Sigmoid colon (tissue), 7 donors: ENCODE data around the gene ATP2B2. TPM values are rescaled to one million over a fixed set of nuclear protein-coding genes. Genes with fewer than 3 reads are reported as not detected.

Experiments
- DNase-seq: peaks from one replicate; pipeline ENCODE4 v3.0.0-alpha.2; 2019
- H3K27ac ChIP-seq, 4 donors: fragments of 200-600 bp; sonication (generic); one replicate each; pipeline ENCODE4 v1.5.1; 2016 to 2019; ENCODE audit warnings: mild to moderate bottlenecking in 1 of 4
- H3K27me3 ChIP-seq, 3 donors: fragments of 200-600 bp; sonication (generic); one replicate each; pipeline ENCODE4 v1.5.1; 2019; ENCODE audit warnings: mild to moderate bottlenecking in 1 of 3
- H3K36me3 ChIP-seq, 4 donors: fragments of 200-600 bp; sonication (generic); one replicate each; pipeline ENCODE4 v1.5.1; 2016 to 2019
- H3K4me1 ChIP-seq, 4 donors: fragments of 200-600 bp; sonication (generic); one replicate each; pipeline ENCODE4 v1.5.1; 2017 to 2019
- H3K4me3 ChIP-seq, 4 donors: fragments of 200-600 bp; sonication (generic); one replicate each; pipeline ENCODE4 v1.5.1; 2017 to 2019; ENCODE audit warnings: mild to moderate bottlenecking in 2 of 4, moderate library complexity in 1 of 4
- H3K9me3 ChIP-seq, 4 donors: fragments of 200-600 bp in 3 of 4; sonication (generic) in 3 of 4; one replicate each; pipeline versions ENCODE4 v1.5.1 to v1.6.1; 2013 to 2019
- CTCF ChIP-seq, 4 experiments: fragments of 450-650 bp in 3 of 4; fragments of 200-600 bp in 1 of 4; IDR thresholded peaks; one replicate each; pipeline ENCODE4 v1.5.1; 2016 to 2019; ENCODE audit warnings: antibody characterized with exemption in 4 of 4, mild to moderate bottlenecking in 3 of 4, moderate library complexity in 2 of 4
- EP300 ChIP-seq, 4 donors: sonication (generic); formaldehyde crosslinking; IDR thresholded peaks; one replicate each; pipeline ENCODE4 v1.6.1; 2017; ENCODE audit warnings: antibody characterized with exemption in 4 of 4
- POLR2A ChIP-seq, 2 donors: fragments of 450-650 bp; IDR thresholded peaks; one replicate each; pipeline ENCODE4 v1.6.1; 2016; ENCODE audit warnings: antibody characterized with exemption in 2 of 2, mild to moderate bottlenecking in 2 of 2, moderate library complexity in 2 of 2
- POLR2AphosphoS5 ChIP-seq, 4 donors: sonication (generic); formaldehyde crosslinking; IDR thresholded peaks; one replicate each; pipeline ENCODE4 v1.6.1; 2017; ENCODE audit warnings: antibody characterized with exemption in 4 of 4
- WGBS, 2 donors: extraction: QIAGEN DNeasy Blood & Tissue Kit; methylation state at CpG; one replicate each; pipeline ENCODE4 v1.1.7; 2013; 5-methylcytosine and 5-hydroxymethylcytosine counted together
- intact Hi-C: fragments of 100-400 bp; cut with DNase I; formaldehyde crosslinking; loops from one replicate; pipeline ENCODE4 v1.15.1; 2023
- polyA plus RNA-seq, 3 donors: library from polyadenylated mRNA; stranded (reverse); fragments of 200-250 nt; gene quantifications; one replicate each; pipeline ENCODE4 v1.2.3, GENCODE V29; 2013
- total RNA-seq, 4 donors: library from RNA; depleted of rRNA; stranded (reverse); fragments of >200 nt; gene quantifications; one replicate each; pipeline ENCODE4 v1.1.0, GENCODE V29; 2016
- donor health status: healthy with polysubstance abuse.
- donor health status: Bipolar disorder and iron deficiency.
- donor health status: healthy.

Gene ATP2B2
- total and polyA plus RNA-seq, 7 donors, result under 0.01 to 0.83 (median 0.23) TPM; not detected in 3

GRCh38 chr3:10365791-10366190 is 139.6 kb downstream of the ATP2B2 start:
- no peak overlapping the region for H3K27ac ChIP-seq
- no peak overlapping the region for H3K4me3 ChIP-seq
- H3K9me3 ChIP-seq, result no peaks in the 10 kb centered on the region
- H3K27me3 ChIP-seq, result no peaks in the 10 kb centered on the region
- intact Hi-C loops, result no loop called here
- TF ChIP-seq EP300 (IDR thresholded peaks at IDR 0.05) (no peak), CTCF (IDR thresholded peaks at IDR 0.05) (no peak), POLR2AphosphoS5 (IDR thresholded peaks at IDR 0.05) (no peak), POLR2A (IDR thresholded peaks at IDR 0.05) (no peak)
- no peaks in the 10 kb centered on the region for H3K36me3 ChIP-seq
- H3K4me1 ChIP-seq, result no peaks in the 10 kb centered on the region
- WGBS, 2 donors, result 67 to 70% methylated on average over 6 of the region's 6 CpGs
- DNase-seq, result no peak

GRCh38 chr3:10365316-10365715 is 140.1 kb downstream of the ATP2B2 start:
- Histone ChIP-seq H3K27ac (no peak overlapping the region), H3K4me3 (no peak overlapping the region), H3K27me3 (no peaks in the 10 kb centered on the region), H3K9me3 (no peaks in the 10 kb centered on the region), H3K36me3 (no peaks in the 10 kb centered on the region), H3K4me1 (no peaks in the 10 kb centered on the region)
- TF ChIP-seq POLR2AphosphoS5 (IDR thresholded peaks at IDR 0.05) (no peak), POLR2A (IDR thresholded peaks at IDR 0.05) (no peak), CTCF (IDR thresholded peaks at IDR 0.05) (no peak), EP300 (IDR thresholded peaks at IDR 0.05) (no peak)
- DNase-seq, result no peak
- intact Hi-C loops, result no loop called here
- 85 to 86% methylated on average over 6 of the region's 6 CpGs for WGBS, 2 donors

- intact Hi-C loops, result no loop called here
- TF ChIP-seq CTCF (IDR thresholded peaks at IDR 0.05) (no peak), EP300 (IDR thresholded peaks at IDR 0.05) (no peak), POLR2A (IDR thresholded peaks at IDR 0.05) (no peak), POLR2AphosphoS5 (IDR thresholded peaks at IDR 0.05) (no peak)
Measured at GRCh38 chr3:10364806-10365205, 140.6 kb downstream of the ATP2B2 start.

GRCh38 chr3:10363935-10364334 is 141.5 kb downstream of the ATP2B2 start:
- no peaks in the 10 kb centered on the region for H3K9me3 ChIP-seq
- TF ChIP-seq POLR2AphosphoS5 (IDR thresholded peaks at IDR 0.05) (no peak), CTCF (IDR thresholded peaks at IDR 0.05) (no peak), POLR2A (IDR thresholded peaks at IDR 0.05) (no peak), EP300 (IDR thresholded peaks at IDR 0.05) (no peak)

More at GRCh38 chr3:10364806-10365205, 140.6 kb downstream of the ATP2B2 start:
- Histone ChIP-seq H3K36me3 (no peaks in the 10 kb centered on the region), H3K27ac (no peak overlapping the region), H3K4me3 (no peak overlapping the region), H3K27me3 (no peaks in the 10 kb centered on the region), H3K9me3 (no peaks in the 10 kb centered on the region), H3K4me1 (no peaks in the 10 kb centered on the region)
- no peak for DNase-seq
- WGBS, 2 donors, result 86 to 89% methylated on average over 7 of the region's 7 CpGs

GRCh38 chr3:10361375-10361774 is 144.0 kb downstream of the ATP2B2 start:
- TF ChIP-seq POLR2A (IDR thresholded peaks at IDR 0.05) (no peak), EP300 (IDR thresholded peaks at IDR 0.05) (no peak), POLR2AphosphoS5 (IDR thresholded peaks at IDR 0.05) (no peak), CTCF (IDR thresholded peaks at IDR 0.05) (no peak)
- DNase-seq, result no peak
- intact Hi-C loops, result no loop called here
- no peak overlapping the region for H3K4me3 ChIP-seq
- no peaks in the 10 kb centered on the region for H3K9me3 ChIP-seq
- no peaks in the 10 kb centered on the region for H3K27me3 ChIP-seq
- no peak overlapping the region for H3K27ac ChIP-seq
- no peaks in the 10 kb centered on the region for H3K36me3 ChIP-seq
- WGBS, 2 donors, result 9 to 29% methylated on average over 5 of the region's 5 CpGs
- H3K4me1 ChIP-seq, result no peaks in the 10 kb centered on the region

More at GRCh38 chr3:10363935-10364334, 141.5 kb downstream of the ATP2B2 start:
- no peak overlapping the region for H3K4me3 ChIP-seq
- DNase-seq, result no peak
- no peaks in the 10 kb centered on the region for H3K27me3 ChIP-seq
- H3K4me1 ChIP-seq, result no peaks in the 10 kb centered on the region
- no peaks in the 10 kb centered on the region for H3K36me3 ChIP-seq
- 57 to 83% methylated on average over 1 of the region's 1 CpG for WGBS, 2 donors
- intact Hi-C loops, result no loop called here
- no peak overlapping the region for H3K27ac ChIP-seq
